Osteoblast (primary cell): ENCODE results near the gene LANCL1. TPM values are rescaled to one million over a fixed set of nuclear protein-coding genes. Genes with fewer than 3 reads are reported as not detected.
A peak's percentile ranks its signal among the peaks of the same experiment; 100 is the strongest.

Source experiments
- DNase-seq: peaks from one replicate; pipeline ENCODE4 v3.0.0; 2011; ENCODE audit warnings: low spot score, mixed read lengths; ENCODE audit not compliant: insufficient read length; ENCODE audit errors: missing footprints
- H2AFZ ChIP-seq: 2 replicates; pipeline ENCODE4 v1.6.0; 2011; ENCODE audit warnings: mild to moderate bottlenecking, low read length
- H3K27ac ChIP-seq: 2 replicates; pipeline ENCODE4 v1.5.1; 2011; ENCODE audit warnings: mild to moderate bottlenecking, low read depth, low read length, moderate library complexity
- H3K27me3 ChIP-seq: 2 replicates; pipeline ENCODE4 v1.6.0; 2012; ENCODE audit warnings: mild to moderate bottlenecking, control low read depth, inconsistent platforms, low read length, moderate library complexity; ENCODE audit not compliant: insufficient read depth
- H3K36me3 ChIP-seq: 2 replicates; pipeline ENCODE4 v1.5.1; 2011; ENCODE audit warnings: mild to moderate bottlenecking, low read length, control low read depth, moderate library complexity; ENCODE audit not compliant: insufficient read depth
- H3K4me1 ChIP-seq: 2 replicates; pipeline ENCODE4 v1.5.1; 2011; ENCODE audit warnings: mild to moderate bottlenecking, low read length, control low read depth, moderate library complexity; ENCODE audit not compliant: insufficient read depth
- H3K4me2 ChIP-seq: 2 replicates; pipeline ENCODE4 v1.6.0; 2011; ENCODE audit warnings: mild to moderate bottlenecking, low read length; ENCODE audit not compliant: insufficient read depth
- H3K4me3 ChIP-seq: fragments of 200-600 bp; sonication (generic); 3 replicates; pipeline ENCODE4 v1.5.1; 2012; ENCODE audit warnings: mild to moderate bottlenecking, low read length, inconsistent platforms; ENCODE audit not compliant: insufficient read depth
- H3K79me2 ChIP-seq: 2 replicates; pipeline ENCODE4 v1.6.0; 2012; ENCODE audit warnings: mild to moderate bottlenecking, low read length, control low read depth, inconsistent platforms; ENCODE audit not compliant: insufficient read depth
- H3K9me3 ChIP-seq: 2 replicates; pipeline ENCODE4 v1.5.1; 2011; ENCODE audit warnings: low read depth, low read length, control low read depth
- H4K20me1 ChIP-seq: 2 replicates; pipeline ENCODE4 v1.6.0; 2012; ENCODE audit warnings: mild to moderate bottlenecking, low read length, control low read depth; ENCODE audit not compliant: insufficient read depth
- total RNA-seq: library from RNA; depleted of rRNA; stranded (reverse); fragments of >200 nt; gene quantifications from 2 replicates; pipeline ENCODE4 v1.2.3, GENCODE V29; 2012
- TF ChIP-seq, protein P1 (sequence below): IDR thresholded peaks from 2 replicates; pipeline ENCODE4 v1.5.1; 2011; ENCODE audit warnings: mild to moderate bottlenecking, low read depth, low read length, moderate library complexity; ENCODE audit errors: extremely low read depth

LANCL1 gene
- total RNA-seq, 1 donor, result 35.8 TPM

DNA sequence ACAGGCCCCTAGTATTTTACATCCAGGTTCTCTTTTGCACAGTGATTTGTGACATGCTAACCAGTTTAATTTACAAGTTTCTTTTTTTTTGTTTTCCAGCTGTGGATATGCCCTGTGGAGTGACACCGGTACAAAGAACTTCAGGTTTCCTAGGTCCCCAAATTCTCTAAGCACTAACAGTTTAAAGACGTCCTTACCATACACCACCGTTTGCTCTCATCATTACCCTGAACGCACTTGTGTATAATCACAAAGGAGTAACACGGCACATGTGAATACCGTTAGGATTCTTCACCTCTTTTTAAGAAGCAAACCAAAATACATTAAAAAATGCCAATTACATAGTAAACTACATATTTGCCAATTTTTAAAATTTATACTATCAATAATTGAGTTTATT lies 853 bp downstream of the LANCL1 start:
- no peak for DNase-seq
- no peaks in the 10 kb centered on the region for H4K20me1 ChIP-seq

DNA sequence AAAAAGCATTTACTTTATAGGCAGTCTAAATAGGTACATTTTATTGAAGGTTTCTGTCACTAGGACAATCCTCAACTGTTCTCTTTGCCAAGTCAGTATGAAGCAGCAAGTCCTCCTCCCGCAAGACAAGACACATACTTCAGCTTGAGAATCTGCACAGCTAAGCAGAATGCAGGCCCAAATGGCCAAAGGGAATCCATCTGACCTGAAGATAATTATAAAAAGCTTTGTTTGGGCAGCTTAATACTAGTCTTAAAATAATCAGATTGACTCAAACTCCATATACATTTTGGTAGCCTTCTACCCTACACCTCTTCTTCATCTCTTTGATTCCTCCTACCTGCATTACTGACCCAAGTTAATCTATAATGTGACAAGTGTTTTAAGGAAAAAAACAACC lies 1.8 kb downstream of the LANCL1 start:
- Histone ChIP-seq H3K4me2 (no peak overlapping the region), H3K36me3 (peaks cover 22% of the 10 kb centered on the region)

More for the DNA sequence above, 853 bp downstream of the LANCL1 start:
- Histone ChIP-seq H3K4me2 (peak overlapping the region; percentile 93), H3K79me2 (peaks cover 17% of the 10 kb centered on the region), H3K4me1 (peaks cover 11% of the 10 kb centered on the region), H2AFZ (peak overlapping the region; percentile 94), H3K4me3 (peak overlapping the region; percentile 90), H3K36me3 (peaks cover 17% of the 10 kb centered on the region), H3K27me3 (no peaks in the 10 kb centered on the region), H3K27ac (peak overlapping the region; percentile 78), H3K9me3 (no peaks in the 10 kb centered on the region)
- TF ChIP-seq, protein P1, sequence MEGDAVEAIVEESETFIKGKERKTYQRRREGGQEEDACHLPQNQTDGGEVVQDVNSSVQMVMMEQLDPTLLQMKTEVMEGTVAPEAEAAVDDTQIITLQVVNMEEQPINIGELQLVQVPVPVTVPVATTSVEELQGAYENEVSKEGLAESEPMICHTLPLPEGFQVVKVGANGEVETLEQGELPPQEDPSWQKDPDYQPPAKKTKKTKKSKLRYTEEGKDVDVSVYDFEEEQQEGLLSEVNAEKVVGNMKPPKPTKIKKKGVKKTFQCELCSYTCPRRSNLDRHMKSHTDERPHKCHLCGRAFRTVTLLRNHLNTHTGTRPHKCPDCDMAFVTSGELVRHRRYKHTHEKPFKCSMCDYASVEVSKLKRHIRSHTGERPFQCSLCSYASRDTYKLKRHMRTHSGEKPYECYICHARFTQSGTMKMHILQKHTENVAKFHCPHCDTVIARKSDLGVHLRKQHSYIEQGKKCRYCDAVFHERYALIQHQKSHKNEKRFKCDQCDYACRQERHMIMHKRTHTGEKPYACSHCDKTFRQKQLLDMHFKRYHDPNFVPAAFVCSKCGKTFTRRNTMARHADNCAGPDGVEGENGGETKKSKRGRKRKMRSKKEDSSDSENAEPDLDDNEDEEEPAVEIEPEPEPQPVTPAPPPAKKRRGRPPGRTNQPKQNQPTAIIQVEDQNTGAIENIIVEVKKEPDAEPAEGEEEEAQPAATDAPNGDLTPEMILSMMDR, result no peak

GRCh38 chr2:210461401-210461800 lies 15.2 kb downstream of the LANCL1 start:
- no peaks in the 10 kb centered on the region for H3K27me3 ChIP-seq
- no peak overlapping the region for H2AFZ ChIP-seq
- H3K9me3 ChIP-seq, result no peaks in the 10 kb centered on the region
- H3K4me1 ChIP-seq, result no peaks in the 10 kb centered on the region
- no peaks in the 10 kb centered on the region for H3K79me2 ChIP-seq
- H3K27ac ChIP-seq, result no peak overlapping the region
- no peak overlapping the region for H3K4me2 ChIP-seq
- no peaks in the 10 kb centered on the region for H4K20me1 ChIP-seq
- DNase-seq, result no peak
- TF ChIP-seq, protein P1, result no peak
- H3K36me3 ChIP-seq, result peaks cover 22% of the 10 kb centered on the region
- no peak overlapping the region for H3K4me3 ChIP-seq

More for the DNA sequence above, 1.8 kb downstream of the LANCL1 start:
- TF ChIP-seq, protein P1, result no peak
- H3K79me2 ChIP-seq, result peaks cover 17% of the 10 kb centered on the region
- H3K27me3 ChIP-seq, result no peaks in the 10 kb centered on the region
- no peak overlapping the region for H2AFZ ChIP-seq
- H3K4me1 ChIP-seq, result peaks cover 11% of the 10 kb centered on the region
- H3K4me3 ChIP-seq, result no peak overlapping the region
- H3K27ac ChIP-seq, result no peak overlapping the region
- no peak for DNase-seq
- H3K9me3 ChIP-seq, result no peaks in the 10 kb centered on the region
- no peaks in the 10 kb centered on the region for H4K20me1 ChIP-seq

- peaks cover 19% of the 10 kb centered on the region for H3K36me3 ChIP-seq
- no peaks in the 10 kb centered on the region for H3K4me1 ChIP-seq
- no peak overlapping the region for H2AFZ ChIP-seq
- TF ChIP-seq, protein P1, result no peak
- no peak overlapping the region for H3K4me3 ChIP-seq
- H3K9me3 ChIP-seq, result no peaks in the 10 kb centered on the region
- H3K27ac ChIP-seq, result no peak overlapping the region
- no peak overlapping the region for H3K4me2 ChIP-seq
- H3K79me2 ChIP-seq, result no peaks in the 10 kb centered on the region
- H3K27me3 ChIP-seq, result no peaks in the 10 kb centered on the region
- no peaks in the 10 kb centered on the region for H4K20me1 ChIP-seq
- no peak for DNase-seq
Measured at GRCh38 chr2:210460322-210461227, 16.0 kb downstream of the LANCL1 start.
